Lower lobe of right lung (tissue), 2 donors: ENCODE data around the gene BLMH. TPM values are rescaled to one million over a fixed set of nuclear protein-coding genes. Genes with fewer than 3 reads are reported as not detected.

Experiments used
- ATAC-seq, 2 donors: fragments of 200-7000 bp; cut with Tn5 transposase; one replicate each; pipeline ENCODE4 v1.9.1; 2020 to 2022; ENCODE audit warnings: mild to moderate bottlenecking in 2 of 2, moderate library complexity in 2 of 2
- DNase-seq: peaks from one replicate; pipeline ENCODE4 v3.0.0-alpha.2; 2020
- H3K27ac ChIP-seq: fragments of 200-600 bp; one replicate; pipeline ENCODE4 v1.8.0; 2022
- H3K27me3 ChIP-seq: fragments of 200-600 bp; one replicate; pipeline ENCODE4 v1.8.0; 2022; ENCODE audit warnings: low read depth
- H3K36me3 ChIP-seq: fragments of 200-600 bp; one replicate; pipeline ENCODE4 v1.8.0; 2022; ENCODE audit warnings: mild to moderate bottlenecking
- H3K4me1 ChIP-seq: fragments of 200-600 bp; one replicate; pipeline ENCODE4 v1.8.0; 2022
- H3K4me3 ChIP-seq: fragments of 200-600 bp; one replicate; pipeline ENCODE4 v1.8.0; 2022; ENCODE audit warnings: mild to moderate bottlenecking
- H3K9me3 ChIP-seq: fragments of 200-600 bp; one replicate; pipeline ENCODE4 v1.8.0; 2022
- CTCF ChIP-seq: fragments of 200-600 bp; IDR thresholded peaks from one replicate; pipeline ENCODE4 v1.8.0; 2022; ENCODE audit warnings: antibody characterized with exemption, mild to moderate bottlenecking
- intact Hi-C: fragments of 100-400 bp; cut with DNase I; formaldehyde crosslinking; loops from one replicate; pipeline ENCODE4 v1.11.0; 2022
- total RNA-seq: library from RNA; stranded (reverse); fragmentation: NEBNext Ultra II Directional; extraction: Animal tissue kit (Norgen Biotek cat#: 25700); gene quantifications from one replicate; pipeline ENCODE4 v1.2.1, GENCODE V29; 2021
- donor health status: DM: no; HTN: yes; CAD: no; lungs with severe emphysema.

BLMH gene
- total RNA-seq, 1 donor from 2014 or later, result 27.4 TPM

- peaks cover 12% of the 10 kb centered on the region for H3K36me3 ChIP-seq
- no peak for ATAC-seq
- no peak for DNase-seq
- H3K27ac ChIP-seq, result no peak overlapping the region
- no peak overlapping the region for H3K4me3 ChIP-seq
- peaks cover 8% of the 10 kb centered on the region for H3K4me1 ChIP-seq
- intact Hi-C loops, result no loop called here
- H3K27me3 ChIP-seq, result peaks cover 11% of the 10 kb centered on the region
- H3K9me3 ChIP-seq, result no peaks in the 10 kb centered on the region
- TF ChIP-seq CTCF, result no peak
These were observed 48.7 kb downstream of the BLMH start for GRCh38 chr17:30243002-30243401.

- H3K4me3 ChIP-seq, result no peak overlapping the region
- no peak overlapping the region for H3K27ac ChIP-seq
- TF ChIP-seq CTCF, result no peak
- no peak for ATAC-seq
- intact Hi-C loops, result no loop called here
- peaks cover 24% of the 10 kb centered on the region for H3K4me1 ChIP-seq
- H3K27me3 ChIP-seq, result peaks cover 28% of the 10 kb centered on the region
- DNase-seq, result no peak
- no peaks in the 10 kb centered on the region for H3K36me3 ChIP-seq
- no peaks in the 10 kb centered on the region for H3K9me3 ChIP-seq
These were observed 50.7 kb downstream of the BLMH start for GRCh38 chr17:30241051-30241450.

- no peak overlapping the region for H3K4me3 ChIP-seq
- DNase-seq (no peak), ATAC-seq (no peak)
- no peak overlapping the region for H3K27ac ChIP-seq
- H3K9me3 ChIP-seq, result no peaks in the 10 kb centered on the region
- peaks cover 37% of the 10 kb centered on the region for H3K27me3 ChIP-seq
- TF ChIP-seq CTCF, result no peak
- no peaks in the 10 kb centered on the region for H3K36me3 ChIP-seq
- intact Hi-C loops, result no loop called here
- H3K4me1 ChIP-seq, result peaks cover 33% of the 10 kb centered on the region
These were observed 51.6 kb downstream of the BLMH start for GRCh38 chr17:30240177-30240576.

GRCh38 chr17:30239089-30239462 lies 52.7 kb downstream of the BLMH start:
- ATAC-seq, result no peak
- Histone ChIP-seq H3K27me3 (peaks cover 42% of the 10 kb centered on the region), H3K4me3 (peak overlapping the region; percentile 47), H3K9me3 (no peaks in the 10 kb centered on the region), H3K36me3 (no peaks in the 10 kb centered on the region), H3K4me1 (peaks cover 36% of the 10 kb centered on the region), H3K27ac (peak overlapping the region; percentile 71)
- intact Hi-C loops, result no loop called here
- no peak for DNase-seq
- TF ChIP-seq CTCF, result no peak

GRCh38 chr17:30238387-30239088 lies 53.2 kb downstream of the BLMH start:
- no peak for TF ChIP-seq CTCF
- DNase-seq (no peak), ATAC-seq (peak; percentile 13 to 38)
- Histone ChIP-seq H3K27me3 (peaks cover 42% of the 10 kb centered on the region), H3K9me3 (no peaks in the 10 kb centered on the region), H3K27ac (peak overlapping the region; percentile 71), H3K4me1 (peaks cover 36% of the 10 kb centered on the region), H3K4me3 (peak overlapping the region; percentile 47), H3K36me3 (no peaks in the 10 kb centered on the region)
- intact Hi-C loops, result no loop called here
